MCF 10A (cell line): Measurements from ENCODE around the gene ZNF227. TPM values are rescaled to one million over a fixed set of nuclear protein-coding genes. Genes with fewer than 3 reads are reported as not detected.
"Not testable (repeated sequence)": the region's sequence is repeated elsewhere in the genome, so short reads cannot be mapped to it uniquely, and the experiment has no call there.

Experiments used
- BruUV-seq: library from RNA; stranded (reverse); fragments of 400-500 nt; replicated peaks from 2 replicates; lab custom pipeline; 2021; lab: Mats Ljungman, UMichigan
- CTCF ChIA-PET: fragments of 300-600 bp; sonication (Branson Sonifier 250); formaldehyde crosslinking; extraction: SDS; loops from one replicate; lab custom pipeline; 2021; ENCODE audit warnings: antibody characterized with exemption, inconsistent platforms; lab: Yijun Ruan, JAX
- POLR2A ChIA-PET: fragments of 300-600, 350-650 bp; sonication (Branson Sonifier 250); formaldehyde crosslinking; extraction: SDS; loops from one replicate; lab custom pipeline; 2020; ENCODE audit warnings: antibody characterized with exemption, inconsistent platforms; lab: Yijun Ruan, JAX
- DNase-seq: peaks from one replicate; pipeline ENCODE4 v3.0.0-alpha.2; 2018; ENCODE audit not compliant: unreplicated experiment
- H3K27ac Mint-ChIP-seq: one replicate; pipeline ENCODE4 v1.8.0; 2022; ENCODE audit warnings: mild to moderate bottlenecking, low read depth, mixed read lengths; ENCODE audit not compliant: unreplicated experiment
- H3K27me3 Mint-ChIP-seq: one replicate; pipeline ENCODE4 v1.8.0; 2022; ENCODE audit warnings: mixed read lengths; ENCODE audit not compliant: insufficient read depth, unreplicated experiment
- H3K36me3 Mint-ChIP-seq: one replicate; pipeline ENCODE4 v1.8.0; 2022; ENCODE audit warnings: mild to moderate bottlenecking, moderate library complexity, mixed read lengths; ENCODE audit not compliant: insufficient read depth, unreplicated experiment
- H3K4me1 Mint-ChIP-seq: one replicate; pipeline ENCODE4 v1.8.0; 2022; ENCODE audit warnings: mixed read lengths; ENCODE audit not compliant: insufficient read depth, unreplicated experiment
- H3K4me3 Mint-ChIP-seq: one replicate; pipeline ENCODE4 v1.8.0; 2022; ENCODE audit warnings: mild to moderate bottlenecking, moderate library complexity, mixed read lengths; ENCODE audit not compliant: unreplicated experiment
- H3K9me3 Mint-ChIP-seq: one replicate; pipeline ENCODE4 v1.8.0; 2022; ENCODE audit warnings: mixed read lengths; ENCODE audit not compliant: unreplicated experiment
- intact Hi-C: fragments of 100-400 bp; cut with micrococcal nuclease; formaldehyde crosslinking; loops from 2 replicates; pipeline ENCODE4 v1.14.1; 2022
- total RNA-seq: library from RNA; stranded (reverse); gene quantifications from 2 replicates; pipeline ENCODE4 v1.2.3, GENCODE V29; 2022
- TF ChIP-seq, protein P1 (sequence below): fragments of 200-600 bp; IDR thresholded peaks from one replicate; pipeline ENCODE4 v1.8.0; 2022; ENCODE audit warnings: antibody characterized with exemption, mild to moderate bottlenecking; ENCODE audit not compliant: unreplicated experiment

The ZNF227 gene
- total RNA-seq, 1 experiment from 2014 or later, result 22.6 TPM

DNA sequence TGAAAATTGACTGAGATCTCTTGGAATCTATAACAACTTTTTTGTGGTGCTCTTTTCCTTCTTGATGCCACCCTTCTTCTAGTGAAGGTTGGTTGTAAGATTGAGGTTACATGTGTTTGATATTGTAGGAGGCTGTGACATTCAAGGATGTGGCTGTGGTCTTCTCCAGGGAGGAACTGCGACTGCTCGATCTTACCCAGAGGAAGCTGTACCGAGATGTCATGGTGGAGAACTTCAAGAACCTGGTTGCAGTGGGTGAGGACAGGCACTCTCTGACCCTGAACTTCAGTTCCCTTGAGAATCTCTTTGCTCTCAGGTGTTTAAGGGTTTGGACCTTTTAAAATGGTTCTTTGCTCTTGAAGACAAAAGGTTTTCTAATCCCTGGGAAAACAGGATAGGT lies 16.0 kb downstream of the ZNF227 start:
- BruUV-seq, result no TSS peak
- H3K27ac Mint-ChIP-seq, result no peak overlapping the region
- H3K4me1 Mint-ChIP-seq, result no peaks in the 10 kb centered on the region
- H3K36me3 Mint-ChIP-seq, result peaks cover 72% of the 10 kb centered on the region
- H3K9me3 Mint-ChIP-seq, result peaks cover 9% of the 10 kb centered on the region
- intact Hi-C loops, result no loop called here
- no peak for DNase-seq
- no peaks in the 10 kb centered on the region for H3K27me3 Mint-ChIP-seq
- H3K4me3 Mint-ChIP-seq, result no peak overlapping the region
- ChIA-PET CTCF (interaction anchor here (0.6 kb wide), 1 partner anchor 80 kb away, joined by 3 read pairs; no protein-coding TSS in a partner anchor), POLR2A (interaction anchor here (0.7 kb wide), 1 partner anchor 76 kb away, joined by 3 read pairs; no protein-coding TSS in a partner anchor)
- TF ChIP-seq, protein P1, sequence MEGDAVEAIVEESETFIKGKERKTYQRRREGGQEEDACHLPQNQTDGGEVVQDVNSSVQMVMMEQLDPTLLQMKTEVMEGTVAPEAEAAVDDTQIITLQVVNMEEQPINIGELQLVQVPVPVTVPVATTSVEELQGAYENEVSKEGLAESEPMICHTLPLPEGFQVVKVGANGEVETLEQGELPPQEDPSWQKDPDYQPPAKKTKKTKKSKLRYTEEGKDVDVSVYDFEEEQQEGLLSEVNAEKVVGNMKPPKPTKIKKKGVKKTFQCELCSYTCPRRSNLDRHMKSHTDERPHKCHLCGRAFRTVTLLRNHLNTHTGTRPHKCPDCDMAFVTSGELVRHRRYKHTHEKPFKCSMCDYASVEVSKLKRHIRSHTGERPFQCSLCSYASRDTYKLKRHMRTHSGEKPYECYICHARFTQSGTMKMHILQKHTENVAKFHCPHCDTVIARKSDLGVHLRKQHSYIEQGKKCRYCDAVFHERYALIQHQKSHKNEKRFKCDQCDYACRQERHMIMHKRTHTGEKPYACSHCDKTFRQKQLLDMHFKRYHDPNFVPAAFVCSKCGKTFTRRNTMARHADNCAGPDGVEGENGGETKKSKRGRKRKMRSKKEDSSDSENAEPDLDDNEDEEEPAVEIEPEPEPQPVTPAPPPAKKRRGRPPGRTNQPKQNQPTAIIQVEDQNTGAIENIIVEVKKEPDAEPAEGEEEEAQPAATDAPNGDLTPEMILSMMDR, result no peak

- BruUV-seq, result no TSS peak
- DNase-seq, result no peak
- H3K4me1 Mint-ChIP-seq, result no peaks in the 10 kb centered on the region
These were observed 20.5 kb downstream of the ZNF227 start for GRCh38 chr19:44232867-44233266.

GRCh38 chr19:44236384-44236783 lies 24.1 kb downstream of the ZNF227 start:
- no TSS peak for BruUV-seq
- CTCF ChIA-PET, result no interaction called here
- TF ChIP-seq, protein P1, result no peak
- Mint-ChIP-seq H3K36me3 (peaks cover 74% of the 10 kb centered on the region), H3K27ac (no peak overlapping the region), H3K27me3 (no peaks in the 10 kb centered on the region), H3K4me1 (no peaks in the 10 kb centered on the region), H3K4me3 (no peak overlapping the region), H3K9me3 (peaks cover 34% of the 10 kb centered on the region)
- intact Hi-C loops, result no loop called here
- POLR2A ChIA-PET, result no interaction called here
- DNase-seq, result no peak

More at GRCh38 chr19:44232867-44233266, 20.5 kb downstream of the ZNF227 start:
- Mint-ChIP-seq H3K9me3 (peaks cover 32% of the 10 kb centered on the region), H3K27me3 (no peaks in the 10 kb centered on the region), H3K27ac (no peak overlapping the region), H3K36me3 (peaks cover 100% of the 10 kb centered on the region), H3K4me3 (no peak overlapping the region)
- CTCF ChIA-PET, result no interaction called here
- POLR2A ChIA-PET, result interaction anchor here (1.4 kb wide), 2 partner anchors 20 to 72 kb away, joined by 5 to 6 read pairs; partner anchors contain the start of genes ZNF227 and ZNF235
- intact Hi-C loops, result no loop called here
- TF ChIP-seq, protein P1, result no peak

DNA sequence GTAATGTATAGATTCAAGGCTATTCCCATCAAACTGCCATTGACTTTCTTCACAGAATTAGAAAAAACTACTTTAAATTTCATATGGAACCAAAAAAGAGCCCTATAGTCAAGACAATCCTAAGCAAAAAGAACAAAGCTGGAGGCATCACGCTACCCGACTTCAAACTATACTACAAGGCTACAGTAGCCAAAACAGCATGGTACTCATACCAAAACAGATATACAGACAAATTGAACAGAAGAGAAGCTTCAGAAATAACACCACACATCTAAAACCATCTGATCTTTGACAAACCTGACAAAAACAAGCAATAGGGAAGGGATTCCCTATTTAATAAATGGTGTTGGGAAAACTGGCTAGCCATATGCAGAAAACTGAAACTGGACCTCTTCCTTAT lies 40.0 kb downstream of the ZNF227 start:
- H3K4me3 Mint-ChIP-seq, H3K4me1 Mint-ChIP-seq, BruUV-seq, DNase-seq, H3K36me3 Mint-ChIP-seq, H3K27me3 Mint-ChIP-seq, H3K27ac Mint-ChIP-seq, intact Hi-C loops, POLR2A ChIA-PET: not testable (repeated sequence)
- CTCF ChIA-PET, result interaction anchor here (1.1 kb wide), 1 partner anchor 52 kb away, joined by 3 read pairs; no protein-coding TSS in a partner anchor
- H3K9me3 Mint-ChIP-seq, result peaks cover 67% of the 10 kb centered on the region

DNA sequence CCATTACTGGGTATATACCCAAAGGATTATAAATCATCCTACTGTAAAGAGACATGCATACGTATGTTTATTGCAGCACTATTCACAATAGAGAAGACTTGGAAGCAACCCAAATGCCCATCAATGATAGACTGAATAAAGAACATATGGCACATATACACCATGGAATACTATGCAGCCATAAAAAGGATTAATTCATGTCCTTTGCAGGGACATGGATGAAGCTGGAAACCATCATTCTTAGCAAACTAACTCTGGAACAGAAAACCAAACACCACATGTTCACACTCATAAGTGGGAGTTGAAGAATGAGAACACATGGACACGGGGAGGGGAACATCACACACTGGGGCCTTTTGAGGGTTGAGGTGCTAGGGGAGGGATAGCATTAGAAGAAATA lies 41.1 kb downstream of the ZNF227 start:
- H3K36me3 Mint-ChIP-seq, H3K4me1 Mint-ChIP-seq, DNase-seq, intact Hi-C loops, H3K27ac Mint-ChIP-seq, H3K4me3 Mint-ChIP-seq, BruUV-seq, H3K27me3 Mint-ChIP-seq, CTCF ChIA-PET: not testable (repeated sequence)
- H3K9me3 Mint-ChIP-seq, result peaks cover 76% of the 10 kb centered on the region
- POLR2A ChIA-PET, result interaction anchor here (0.6 kb wide), 1 partner anchor 106 kb away, joined by 3 read pairs; no protein-coding TSS in a partner anchor
